ENCODE measurements around the gene DBNDD1.

DNA sequence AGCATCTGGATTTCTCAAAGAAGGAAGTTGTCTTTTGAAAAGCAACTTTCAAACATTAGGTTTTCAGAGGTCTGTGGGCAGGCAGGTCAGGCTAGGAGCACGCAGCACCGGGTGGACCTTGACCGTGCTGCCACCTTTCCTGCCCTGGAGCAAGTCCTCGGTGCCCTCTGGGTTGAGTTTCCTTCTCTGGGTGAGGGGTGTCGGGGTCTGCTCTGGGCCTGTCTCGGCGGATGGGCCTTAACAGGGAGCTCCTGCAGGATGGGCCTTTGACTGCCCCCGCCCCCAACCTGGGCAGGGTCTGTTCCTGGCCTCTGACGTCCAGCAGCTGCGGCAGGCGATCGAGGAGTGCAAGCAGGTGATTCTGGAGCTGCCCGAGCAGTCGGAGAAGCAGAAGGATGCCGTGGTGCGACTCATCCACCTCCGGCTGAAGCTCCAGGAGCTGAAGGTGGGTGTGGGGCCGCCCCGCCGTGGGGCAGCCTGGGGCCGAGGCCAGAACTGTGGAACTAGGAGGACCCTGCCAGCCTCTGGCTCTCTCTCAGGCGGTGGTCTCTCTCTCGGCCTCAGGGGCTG, 62.0 kb downstream of the DBNDD1 start:
- no peak for TF ChIP-seq TAF1 (IDR thresholded peaks at IDR 0.05; ENCODE audit: low read depth)
- no peak for TF ChIP-seq CEBPB (IDR thresholded peaks at IDR 0.05)
- no peak for TF ChIP-seq TEAD4 (IDR thresholded peaks at IDR 0.05)
- no peak for TF ChIP-seq EP300 (IDR thresholded peaks at IDR 0.05; ENCODE audit: borderline replicate concordance)
- TF ChIP-seq NFIC (IDR thresholded peaks at IDR 0.05): no peak
- no peak for TF ChIP-seq RAD21 (IDR thresholded peaks at IDR 0.05; ENCODE audit: low read depth)

All from Ishikawa (cell line).